A549 (cell line): ENCODE results near the gene CSMD2. TPM values are rescaled to one million over a fixed set of nuclear protein-coding genes. Genes with fewer than 3 reads are reported as not detected.

Experiments
- ATAC-seq, 2 experiments: fragments of 200-7000 bp in 1 of 2; fragments of >200 bp in 1 of 2; cut with Nextera tagmentation in 1 of 2; cut with Tn5 transposase in 1 of 2; 3 replicates each; pipeline versions ENCODE4 v1.8.0 to v1.9.1; 2018 to 2020; ENCODE audit warnings: mild to moderate bottlenecking in 1 of 2, moderate library complexity in 1 of 2
- CTCF ChIA-PET: fragments of 300-600 bp; sonication (Branson Sonifier 250); formaldehyde crosslinking; extraction: SDS; loops from one replicate; lab custom pipeline; 2021; ENCODE audit warnings: antibody characterized with exemption, inconsistent platforms; lab: Yijun Ruan, JAX
- POLR2A ChIA-PET: fragments of 350-600 bp; formaldehyde crosslinking; extraction: SDS; loops from one replicate; lab custom pipeline; 2021; ENCODE audit warnings: antibody characterized with exemption, inconsistent platforms; lab: Yijun Ruan, JAX
- DNase-seq, 2 experiments: peaks; one replicate each; pipeline versions ENCODE4 v3.0.0 to v3.0.0-alpha.2; 2011 to 2016; ENCODE audit warnings: low read depth in 1 of 2, low spot score in 1 of 2
- FAIRE-seq: peaks from 2 replicates; lab custom pipeline; 2011; peaks lifted over from hg19 to GRCh38; lab: Jason Lieb, UNC
- H3K27ac ChIP-seq, 2 experiments: fragments of >200 bp; sonication (Bioruptor Twin); formaldehyde crosslinking; 3 replicates each; pipeline ENCODE4 v1.5.1; 2016 to 2017
- H3K4me1 ChIP-seq: fragments of >200 bp; sonication (Bioruptor Twin); formaldehyde crosslinking; 3 replicates; pipeline ENCODE4 v1.6.1; 2016
- H3K4me2 ChIP-seq: fragments of >200 bp; sonication (Bioruptor Twin); formaldehyde crosslinking; 3 replicates; pipeline ENCODE4 v1.6.1; 2016
- H3K4me3 ChIP-seq: fragments of >200 bp; sonication (Bioruptor Twin); formaldehyde crosslinking; 3 replicates; pipeline ENCODE4 v1.5.1; 2016
- H3K9me3 ChIP-seq: fragments of >200 bp; sonication (Bioruptor Twin); formaldehyde crosslinking; 3 replicates; pipeline ENCODE4 v1.6.1; 2016
- BHLHE40 ChIP-seq: IDR thresholded peaks from 2 replicates; pipeline ENCODE4 v1.6.1; 2012; ENCODE audit warnings: low read depth, low read length, inconsistent platforms
- CHD2 ChIP-seq: fragments of 150-350 bp; IDR thresholded peaks from 2 replicates; pipeline ENCODE4 v1.6.1; 2014; ENCODE audit warnings: low read length; ENCODE audit not compliant: partially characterized antibody
- CHD4 ChIP-seq: fragments of 200-600 bp; sonication (generic); IDR thresholded peaks from 2 replicates; pipeline ENCODE4 v1.6.1; 2016; ENCODE audit warnings: antibody characterized with exemption, mild to moderate bottlenecking, borderline replicate concordance
- ESRRA ChIP-seq: fragments of 150-350 bp; IDR thresholded peaks from 2 replicates; pipeline ENCODE4 v1.6.1; 2014; ENCODE audit warnings: mild to moderate bottlenecking, low read length, borderline replicate concordance
- GATA3 ChIP-seq: IDR thresholded peaks from 2 replicates; pipeline ENCODE4 v1.6.1; 2012; ENCODE audit warnings: borderline replicate concordance
- HEYL ChIP-seq: fragments of 250-450 bp; sonication (Bioruptor Pico); IDR thresholded peaks from 2 replicates; pipeline ENCODE4 v1.8.0; 2021; ENCODE audit warnings: mild to moderate bottlenecking, moderate library complexity
- HOXA7 ChIP-seq: fragments of 250-450 bp; sonication (Bioruptor Pico); IDR thresholded peaks from 2 replicates; pipeline ENCODE4 v1.5.0; 2020; ENCODE audit warnings: mild to moderate bottlenecking, moderate library complexity
- KDM5A ChIP-seq: fragments of 200-600 bp; sonication (generic); IDR thresholded peaks from 2 replicates; pipeline ENCODE4 v1.6.1; 2016; ENCODE audit warnings: antibody characterized with exemption, mild to moderate bottlenecking
- MAZ ChIP-seq: fragments of 150-350 bp; IDR thresholded peaks from 2 replicates; pipeline ENCODE4 v1.6.1; 2014; ENCODE audit warnings: antibody characterized with exemption, low read depth, low read length, borderline replicate concordance
- PHF8 ChIP-seq: fragments of 200-600 bp; sonication (generic); IDR thresholded peaks from 2 replicates; pipeline ENCODE4 v1.6.1; 2016; ENCODE audit warnings: low read depth, mild to moderate bottlenecking, antibody characterized with exemption, moderate library complexity, borderline replicate concordance
- RARB ChIP-seq: fragments of 250-450 bp; sonication (Bioruptor Pico); IDR thresholded peaks from 2 replicates; pipeline ENCODE4 v1.8.0; 2021; ENCODE audit warnings: mild to moderate bottlenecking, moderate library complexity
- RFX5 ChIP-seq: fragments of 450-650 bp; IDR thresholded peaks from 2 replicates; pipeline ENCODE4 v1.7.1; 2014; ENCODE audit warnings: antibody characterized with exemption, mild to moderate bottlenecking, moderate library complexity
- SREBF2 ChIP-seq: fragments of 450-650 bp; IDR thresholded peaks from 2 replicates; pipeline ENCODE4 v1.6.1; 2014; ENCODE audit warnings: mild to moderate bottlenecking, moderate library complexity
- ZFP36 ChIP-seq: fragments of 450-650 bp; IDR thresholded peaks from 2 replicates; pipeline ENCODE4 v1.6.1; 2014; ENCODE audit warnings: borderline replicate concordance; ENCODE audit not compliant: partially characterized antibody
- ZSCAN20 ChIP-seq: fragments of 250-450 bp; sonication (Bioruptor Pico); IDR thresholded peaks from 2 replicates; pipeline ENCODE4 v1.8.0; 2022; ENCODE audit warnings: mild to moderate bottlenecking, moderate library complexity
- WGBS: methylation state at CpG from one replicate; pipeline ENCODE4 v1.1.6; 2017; ENCODE audit errors: missing lambda C conversion rate; 5-methylcytosine and 5-hydroxymethylcytosine counted together
- polyA plus RNA-seq, 4 experiments: library from polyadenylated mRNA; depleted of rRNA in 3 of 4; stranded (reverse); fragments of >200 nt; fragmentation: RNase III in 1 of 4; extraction: RNeasy Plus Mini Kit Qiagen cat#74134 plus additional on column Dnase treatment in 1 of 4; gene quantifications; 2 replicates in 3 of 4; 3 replicates in 1 of 4; pipeline ENCODE4 v1.2.3, GENCODE V29; 2011 to 2017
- TF ChIP-seq, protein P1 (sequence below): fragments of 250-450 bp; sonication (Bioruptor Pico); IDR thresholded peaks from 2 replicates; pipeline ENCODE4 v1.5.0; 2021; ENCODE audit warnings: mild to moderate bottlenecking, moderate library complexity, borderline replicate concordance
- TF ChIP-seq, protein P2 (sequence below): IDR thresholded peaks from 2 replicates; pipeline ENCODE4 v1.6.1; 2012; ENCODE audit warnings: low read depth, borderline replicate concordance
- TF ChIP-seq, protein P3 (sequence below): fragments of 250-450 bp; sonication (Bioruptor Pico); IDR thresholded peaks from 2 replicates; pipeline ENCODE4 v1.5.0; 2020; ENCODE audit warnings: low read depth, mild to moderate bottlenecking, moderate library complexity
- TF ChIP-seq, protein P4 (sequence below): IDR thresholded peaks from 2 replicates; pipeline ENCODE4 v1.6.1; 2012
- TF ChIP-seq, protein P5 (sequence below): fragments of 200-600 bp; sonication (generic); IDR thresholded peaks from 2 replicates; pipeline ENCODE4 v1.6.1; 2016; ENCODE audit warnings: antibody characterized with exemption, mild to moderate bottlenecking, moderate library complexity
- TF ChIP-seq, protein P6 (sequence below): fragments of >200 bp; sonication (Bioruptor Twin); formaldehyde crosslinking; IDR thresholded peaks from 3 replicates; pipeline ENCODE4 v1.6.1; 2016

CSMD2 gene
- polyA plus RNA-seq, 2 of the 4 experiments (the other 2 are of a cell fraction) = not detected

DNA sequence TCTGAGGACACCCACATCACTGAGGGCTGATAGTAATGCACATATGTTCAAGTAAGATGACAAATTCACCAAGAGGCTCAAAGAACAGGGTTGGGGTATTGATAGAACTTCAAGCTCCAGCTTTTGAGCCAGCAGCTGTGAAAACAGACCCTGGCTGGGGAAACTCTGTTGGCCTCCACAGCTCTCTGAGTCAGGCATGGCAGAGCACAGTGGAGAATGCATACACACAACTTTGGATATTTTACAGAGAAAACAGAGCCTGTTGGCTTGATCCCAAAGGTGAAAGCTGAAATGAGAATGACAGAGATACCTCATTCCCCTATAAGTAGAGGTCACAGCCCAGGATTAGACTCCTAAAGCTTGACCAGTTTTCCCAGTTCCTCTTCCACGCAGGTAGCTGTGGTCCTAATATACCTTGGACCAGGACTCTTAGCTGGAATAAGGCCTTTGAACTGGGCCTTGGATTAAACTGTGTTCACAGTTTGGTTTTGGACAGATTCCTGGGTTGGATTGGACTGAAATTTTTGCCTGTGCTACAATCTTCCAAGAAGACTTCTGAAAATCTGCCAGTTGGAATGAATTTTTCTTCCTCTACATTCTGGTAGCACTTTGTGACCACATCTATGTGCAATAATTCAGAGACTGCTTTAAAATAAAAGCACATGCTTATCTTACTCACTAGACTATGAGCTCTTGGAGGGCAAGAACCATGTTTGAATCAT lies 402.8 kb downstream of the CSMD2 start:
- WGBS = 0% methylated on average over 1 of the region's 1 CpG
- ATAC-seq = no peak
- H3K27ac ChIP-seq = no peak overlapping the region
- no peak for FAIRE-seq
- TF ChIP-seq KDM5A (no peak), SREBF2 (no peak), ZFP36 (no peak), RARB (CRISPR knock-in tag) (no peak), RFX5 (no peak), HOXA7 (no peak), BHLHE40 (no peak)
- TF ChIP-seq, protein P1, sequence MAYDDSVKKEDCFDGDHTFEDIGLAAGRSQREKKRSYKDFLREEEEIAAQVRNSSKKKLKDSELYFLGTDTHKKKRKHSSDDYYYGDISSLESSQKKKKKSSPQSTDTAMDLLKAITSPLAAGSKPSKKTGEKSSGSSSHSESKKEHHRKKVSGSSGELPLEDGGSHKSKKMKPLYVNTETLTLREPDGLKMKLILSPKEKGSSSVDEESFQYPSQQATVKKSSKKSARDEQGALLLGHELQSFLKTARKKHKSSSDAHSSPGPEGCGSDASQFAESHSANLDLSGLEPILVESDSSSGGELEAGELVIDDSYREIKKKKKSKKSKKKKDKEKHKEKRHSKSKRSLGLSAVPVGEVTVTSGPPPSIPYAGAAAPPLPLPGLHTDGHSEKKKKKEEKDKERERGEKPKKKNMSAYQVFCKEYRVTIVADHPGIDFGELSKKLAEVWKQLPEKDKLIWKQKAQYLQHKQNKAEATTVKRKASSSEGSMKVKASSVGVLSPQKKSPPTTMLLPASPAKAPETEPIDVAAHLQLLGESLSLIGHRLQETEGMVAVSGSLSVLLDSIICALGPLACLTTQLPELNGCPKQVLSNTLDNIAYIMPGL (CRISPR knock-in tag) = no peak
- TF ChIP-seq, protein P2, sequence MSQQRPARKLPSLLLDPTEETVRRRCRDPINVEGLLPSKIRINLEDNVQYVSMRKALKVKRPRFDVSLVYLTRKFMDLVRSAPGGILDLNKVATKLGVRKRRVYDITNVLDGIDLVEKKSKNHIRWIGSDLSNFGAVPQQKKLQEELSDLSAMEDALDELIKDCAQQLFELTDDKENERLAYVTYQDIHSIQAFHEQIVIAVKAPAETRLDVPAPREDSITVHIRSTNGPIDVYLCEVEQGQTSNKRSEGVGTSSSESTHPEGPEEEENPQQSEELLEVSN = no peak
- TF ChIP-seq, protein P3, sequence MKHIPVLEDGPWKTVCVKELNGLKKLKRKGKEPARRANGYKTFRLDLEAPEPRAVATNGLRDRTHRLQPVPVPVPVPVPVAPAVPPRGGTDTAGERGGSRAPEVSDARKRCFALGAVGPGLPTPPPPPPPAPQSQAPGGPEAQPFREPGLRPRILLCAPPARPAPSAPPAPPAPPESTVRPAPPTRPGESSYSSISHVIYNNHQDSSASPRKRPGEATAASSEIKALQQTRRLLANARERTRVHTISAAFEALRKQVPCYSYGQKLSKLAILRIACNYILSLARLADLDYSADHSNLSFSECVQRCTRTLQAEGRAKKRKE (CRISPR knock-in tag) = no peak
- TF ChIP-seq, protein P4, sequence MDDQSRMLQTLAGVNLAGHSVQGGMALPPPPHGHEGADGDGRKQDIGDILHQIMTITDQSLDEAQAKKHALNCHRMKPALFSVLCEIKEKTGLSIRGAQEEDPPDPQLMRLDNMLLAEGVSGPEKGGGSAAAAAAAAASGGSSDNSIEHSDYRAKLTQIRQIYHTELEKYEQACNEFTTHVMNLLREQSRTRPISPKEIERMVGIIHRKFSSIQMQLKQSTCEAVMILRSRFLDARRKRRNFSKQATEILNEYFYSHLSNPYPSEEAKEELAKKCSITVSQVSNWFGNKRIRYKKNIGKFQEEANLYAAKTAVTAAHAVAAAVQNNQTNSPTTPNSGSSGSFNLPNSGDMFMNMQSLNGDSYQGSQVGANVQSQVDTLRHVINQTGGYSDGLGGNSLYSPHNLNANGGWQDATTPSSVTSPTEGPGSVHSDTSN = no peak
- TF ChIP-seq, all 56 proteins: peak for 0
- H3K4me1 ChIP-seq = no peaks in the 10 kb centered on the region
- ChIA-PET CTCF (no interaction called here), POLR2A (no interaction called here)
- DNase-seq = no peak
- H3K9me3 ChIP-seq = no peaks in the 10 kb centered on the region
- H3K4me3 ChIP-seq = no peak overlapping the region
- H3K4me2 ChIP-seq = no peak overlapping the region

DNA sequence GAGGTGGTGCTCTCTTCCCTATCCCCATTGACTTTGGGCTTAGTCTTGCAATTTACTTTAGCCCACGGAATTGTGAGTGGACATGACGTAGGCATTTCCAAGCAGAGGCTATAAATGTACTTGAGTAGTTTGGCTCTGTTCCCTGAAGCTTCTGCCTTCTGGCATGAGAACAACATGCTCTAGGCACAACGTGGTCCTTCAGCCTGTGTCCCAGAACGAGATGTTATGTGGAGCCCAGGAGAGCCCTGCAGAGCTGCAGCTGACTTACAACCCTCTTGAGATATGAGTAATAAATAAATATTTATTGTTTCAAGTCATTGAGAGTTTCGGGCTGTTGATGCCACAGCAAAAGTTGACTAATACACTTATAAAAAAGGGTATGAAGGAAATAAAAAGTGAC lies 406.3 kb downstream of the CSMD2 start:
- Histone ChIP-seq H3K4me2 (no peak overlapping the region), H3K27ac (no peak overlapping the region), H3K4me3 (no peak overlapping the region), H3K9me3 (no peaks in the 10 kb centered on the region), H3K4me1 (no peaks in the 10 kb centered on the region)
- no peak for TF ChIP-seq MAZ
- TF ChIP-seq PHF8 = no peak
- TF ChIP-seq, protein P5, sequence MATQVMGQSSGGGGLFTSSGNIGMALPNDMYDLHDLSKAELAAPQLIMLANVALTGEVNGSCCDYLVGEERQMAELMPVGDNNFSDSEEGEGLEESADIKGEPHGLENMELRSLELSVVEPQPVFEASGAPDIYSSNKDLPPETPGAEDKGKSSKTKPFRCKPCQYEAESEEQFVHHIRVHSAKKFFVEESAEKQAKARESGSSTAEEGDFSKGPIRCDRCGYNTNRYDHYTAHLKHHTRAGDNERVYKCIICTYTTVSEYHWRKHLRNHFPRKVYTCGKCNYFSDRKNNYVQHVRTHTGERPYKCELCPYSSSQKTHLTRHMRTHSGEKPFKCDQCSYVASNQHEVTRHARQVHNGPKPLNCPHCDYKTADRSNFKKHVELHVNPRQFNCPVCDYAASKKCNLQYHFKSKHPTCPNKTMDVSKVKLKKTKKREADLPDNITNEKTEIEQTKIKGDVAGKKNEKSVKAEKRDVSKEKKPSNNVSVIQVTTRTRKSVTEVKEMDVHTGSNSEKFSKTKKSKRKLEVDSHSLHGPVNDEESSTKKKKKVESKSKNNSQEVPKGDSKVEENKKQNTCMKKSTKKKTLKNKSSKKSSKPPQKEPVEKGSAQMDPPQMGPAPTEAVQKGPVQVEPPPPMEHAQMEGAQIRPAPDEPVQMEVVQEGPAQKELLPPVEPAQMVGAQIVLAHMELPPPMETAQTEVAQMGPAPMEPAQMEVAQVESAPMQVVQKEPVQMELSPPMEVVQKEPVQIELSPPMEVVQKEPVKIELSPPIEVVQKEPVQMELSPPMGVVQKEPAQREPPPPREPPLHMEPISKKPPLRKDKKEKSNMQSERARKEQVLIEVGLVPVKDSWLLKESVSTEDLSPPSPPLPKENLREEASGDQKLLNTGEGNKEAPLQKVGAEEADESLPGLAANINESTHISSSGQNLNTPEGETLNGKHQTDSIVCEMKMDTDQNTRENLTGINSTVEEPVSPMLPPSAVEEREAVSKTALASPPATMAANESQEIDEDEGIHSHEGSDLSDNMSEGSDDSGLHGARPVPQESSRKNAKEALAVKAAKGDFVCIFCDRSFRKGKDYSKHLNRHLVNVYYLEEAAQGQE = no peak
- no peak for TF ChIP-seq CHD2
- no peak for TF ChIP-seq CHD4
- TF ChIP-seq HEYL (CRISPR knock-in tag) = no peak
- TF ChIP-seq ZSCAN20 = no peak
- TF ChIP-seq GATA3 = no peak
- no peak for TF ChIP-seq ESRRA
- TF ChIP-seq, protein P6, sequence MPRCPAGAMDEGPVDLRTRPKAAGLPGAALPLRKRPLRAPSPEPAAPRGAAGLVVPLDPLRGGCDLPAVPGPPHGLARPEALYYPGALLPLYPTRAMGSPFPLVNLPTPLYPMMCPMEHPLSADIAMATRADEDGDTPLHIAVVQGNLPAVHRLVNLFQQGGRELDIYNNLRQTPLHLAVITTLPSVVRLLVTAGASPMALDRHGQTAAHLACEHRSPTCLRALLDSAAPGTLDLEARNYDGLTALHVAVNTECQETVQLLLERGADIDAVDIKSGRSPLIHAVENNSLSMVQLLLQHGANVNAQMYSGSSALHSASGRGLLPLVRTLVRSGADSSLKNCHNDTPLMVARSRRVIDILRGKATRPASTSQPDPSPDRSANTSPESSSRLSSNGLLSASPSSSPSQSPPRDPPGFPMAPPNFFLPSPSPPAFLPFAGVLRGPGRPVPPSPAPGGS = no peak
- 0% methylated on average over 5 of the region's 5 CpGs for WGBS
- ATAC-seq = no peak
- no peak for DNase-seq
- ChIA-PET CTCF (no interaction called here), POLR2A (no interaction called here)
- FAIRE-seq = no peak
